SK-N-SH (cell line): Measurements from ENCODE around the gene IL17REL. TPM values are rescaled to one million over a fixed set of nuclear protein-coding genes. Genes with fewer than 3 reads are reported as not detected.

ENCODE experiments used
- CTCF ChIA-PET: fragments of 300-600, 350-600 bp; formaldehyde crosslinking; extraction: SDS; loops from one replicate; lab custom pipeline; 2021; lab: Yijun Ruan, JAX
- POLR2A ChIA-PET: fragments of 350-600 bp; sonication (Branson Sonifier 250); formaldehyde crosslinking; extraction: SDS; loops from one replicate; lab custom pipeline; 2020; ENCODE audit warnings: antibody characterized with exemption, inconsistent platforms; lab: Yijun Ruan, JAX
- DNase-seq: peaks from one replicate; pipeline ENCODE4 v3.0.0; 2012
- H2AFZ ChIP-seq: fragments of 200-600 bp; sonication (generic); 2 replicates; pipeline ENCODE4 v1.8.1; 2016; ENCODE audit warnings: antibody characterized with exemption, mild to moderate bottlenecking, low read depth
- H3F3A ChIP-seq: fragments of 200-600 bp; sonication (generic); replicated peaks from 2 replicates; pipeline ENCODE3; 2016; ENCODE audit warnings: antibody characterized with exemption, mild to moderate bottlenecking; ENCODE audit not compliant: insufficient read depth
- H3K27ac ChIP-seq, 2 experiments: fragments of 200-500 bp in 1 of 2; fragments of 200-600 bp in 1 of 2; sonication (Bioruptor generic) in 1 of 2; sonication (generic), shearing (Covaris generic) in 1 of 2; 2 replicates each; pipeline versions ENCODE4 v1.5.1 to v1.6.1; 2014 to 2016; ENCODE audit warnings: low read depth in 2 of 2, inconsistent platforms in 1 of 2, low read length in 1 of 2, mild to moderate bottlenecking in 1 of 2, mixed read lengths in 1 of 2
- H3K27me3 ChIP-seq: fragments of 200-600 bp; sonication (generic), shearing (Covaris generic); 2 replicates; pipeline ENCODE4 v1.6.1; 2016; ENCODE audit warnings: mixed run types; ENCODE audit not compliant: insufficient read depth
- H3K36me3 ChIP-seq, 2 experiments: fragments of 200-500 bp in 1 of 2; fragments of 200-600 bp in 1 of 2; sonication (Bioruptor generic) in 1 of 2; sonication (generic) in 1 of 2; replicated peaks in 1 of 2; 2 replicates each; pipeline versions ENCODE3 to v1.5.1; 2014 to 2016; ENCODE audit warnings: low read length in 1 of 2, mild to moderate bottlenecking in 1 of 2; ENCODE audit not compliant: insufficient read depth in 2 of 2, control insufficient read depth in 1 of 2
- H3K4me1 ChIP-seq, 2 experiments: fragments of 200-500 bp in 1 of 2; fragments of 200-600 bp in 1 of 2; sonication (Bioruptor generic) in 1 of 2; sonication (generic), shearing (Covaris generic) in 1 of 2; 2 replicates each; pipeline versions ENCODE4 v1.5.1 to v1.6.1; 2014 to 2016; ENCODE audit warnings: low read depth in 1 of 2, low read length in 1 of 2, mixed run types in 1 of 2; ENCODE audit not compliant: insufficient read depth in 2 of 2, control insufficient read depth in 1 of 2
- H3K4me2 ChIP-seq: fragments of 200-600 bp; sonication (generic), shearing (Covaris generic); 2 replicates; pipeline ENCODE4 v1.6.1; 2017; ENCODE audit warnings: mixed run types
- H3K4me3 ChIP-seq, 2 experiments: fragments of 200-500 bp in 1 of 2; fragments of 200-600 bp in 1 of 2; sonication (Bioruptor generic) in 1 of 2; sonication (generic), shearing (Covaris generic) in 1 of 2; 2 replicates each; pipeline versions ENCODE4 v1.5.1 to v1.8.1; 2014 to 2016; ENCODE audit warnings: low read depth in 2 of 2, inconsistent platforms in 1 of 2, low read length in 1 of 2, mild to moderate bottlenecking in 1 of 2, mixed read lengths in 1 of 2, moderate library complexity in 1 of 2
- H3K79me2 ChIP-seq: fragments of 200-600 bp; sonication (generic); 2 replicates; pipeline ENCODE4 v1.8.1; 2017; ENCODE audit warnings: mild to moderate bottlenecking; ENCODE audit not compliant: insufficient read depth
- H3K9ac ChIP-seq: fragments of 200-600 bp; sonication (generic); 2 replicates; pipeline ENCODE4 v1.6.1; 2017; ENCODE audit warnings: mixed run types
- H3K9me2 ChIP-seq: fragments of 200-600 bp; sonication (generic); 2 replicates; pipeline ENCODE4 v1.6.1; 2017; ENCODE audit warnings: mixed run types
- H3K9me3 ChIP-seq: fragments of 200-600 bp; sonication (generic); 2 replicates; pipeline ENCODE4 v1.6.1; 2017; ENCODE audit warnings: mixed run types, mild to moderate bottlenecking, moderate library complexity
- H4K20me1 ChIP-seq: fragments of 200-600 bp; sonication (generic); 2 replicates; pipeline ENCODE4 v1.6.1; 2017; ENCODE audit warnings: mild to moderate bottlenecking, mixed run types; ENCODE audit not compliant: insufficient read depth
- ELF1 ChIP-seq: IDR thresholded peaks from 2 replicates; pipeline ENCODE4 v1.4.0; 2012
- EP300 ChIP-seq, 2 experiments: IDR thresholded peaks; 2 replicates each; pipeline versions ENCODE4 v1.4.0 to v1.6.1; 2012; ENCODE audit warnings: borderline replicate concordance in 1 of 2, low read depth in 1 of 2, low read length in 1 of 2
- EZH2phosphoT487 ChIP-seq: fragments of 200-600 bp; sonication (generic); IDR thresholded peaks from 2 replicates; pipeline ENCODE4 v1.6.1; 2017; ENCODE audit warnings: low read depth, mixed run types, mild to moderate bottlenecking, antibody characterized with exemption, moderate library complexity, borderline replicate concordance
- FOSL2 ChIP-seq: IDR thresholded peaks from 2 replicates; pipeline ENCODE4 v1.4.0; 2012; ENCODE audit warnings: low read depth, mild to moderate bottlenecking, moderate library complexity, borderline replicate concordance
- GABPA ChIP-seq: IDR thresholded peaks from 2 replicates; pipeline ENCODE4 v1.4.0; 2012; ENCODE audit warnings: low read depth, mild to moderate bottlenecking
- IRF3 ChIP-seq: fragments of 150-350 bp; IDR thresholded peaks from 2 replicates; pipeline ENCODE4 v1.6.1; 2016; ENCODE audit warnings: mild to moderate bottlenecking, low read depth, low read length
- MXI1 ChIP-seq: IDR thresholded peaks from 2 replicates; pipeline ENCODE4 v1.6.1; 2012; ENCODE audit warnings: mild to moderate bottlenecking, low read depth, low read length, improper control_type of control experiment
- NFIC ChIP-seq: IDR thresholded peaks from 2 replicates; pipeline ENCODE4 v1.4.0; 2012; ENCODE audit warnings: borderline replicate concordance
- RFX5 ChIP-seq: IDR thresholded peaks from 2 replicates; pipeline ENCODE4 v1.6.1; 2012; ENCODE audit warnings: mild to moderate bottlenecking, improper control_type of control experiment, low read length
- SMC3 ChIP-seq: IDR thresholded peaks from 2 replicates; pipeline ENCODE4 v1.6.1; 2012; ENCODE audit warnings: low read depth, low read length, improper control_type of control experiment
- WGBS: methylation state at CpG from one replicate; pipeline ENCODE4 v1.1.6; 2017; ENCODE audit warnings: low lambda C conversion rate; 5-methylcytosine and 5-hydroxymethylcytosine counted together
- polyA plus RNA-seq, 3 experiments: library from polyadenylated mRNA; depleted of rRNA; stranded (reverse); fragments of >200 nt; gene quantifications; 2 replicates each; pipeline ENCODE4 v1.2.3, GENCODE V29; 2012
- TF ChIP-seq, protein P1 (sequence below): IDR thresholded peaks from 2 replicates; pipeline ENCODE4 v1.4.0; 2012; ENCODE audit warnings: low read depth, borderline replicate concordance
- TF ChIP-seq, protein P2 (sequence below): IDR thresholded peaks from 2 replicates; pipeline ENCODE4 v1.6.1; 2012; ENCODE audit warnings: mild to moderate bottlenecking, low read depth, low read length, moderate library complexity

Gene IL17REL
- polyA plus RNA-seq, 1 of the 3 experiments (the other 2 are of a cell fraction): not detected

DNA sequence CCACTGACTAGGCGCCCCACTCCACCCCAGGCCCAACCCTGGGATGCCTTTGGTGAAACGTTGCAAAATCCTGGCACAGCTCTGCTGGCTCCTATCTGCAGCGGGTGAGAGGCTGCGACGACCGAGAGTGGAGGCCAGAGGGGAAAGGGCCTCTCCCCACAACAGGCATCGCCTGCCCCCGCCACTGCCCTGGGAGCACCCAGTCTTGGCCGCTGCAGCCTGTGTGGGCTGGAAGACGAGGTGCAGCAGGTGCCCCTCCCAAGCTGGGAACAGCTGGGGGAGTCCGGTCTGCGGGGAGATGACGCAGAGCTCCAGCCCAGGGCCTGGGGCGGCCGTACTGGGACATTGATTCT is 56.2 kb downstream of the IL17REL start:
- 80% methylated on average over 9 of the region's 15 CpGs for WGBS
- H3K4me2 ChIP-seq: no peak overlapping the region
- no peaks in the 10 kb centered on the region for H3K9me3 ChIP-seq
- peaks cover 18 to 47% of the 10 kb centered on the region in 2 experiments; a peak in 3 of 4 replicates for H3K4me1 ChIP-seq
- TF ChIP-seq, protein P1, sequence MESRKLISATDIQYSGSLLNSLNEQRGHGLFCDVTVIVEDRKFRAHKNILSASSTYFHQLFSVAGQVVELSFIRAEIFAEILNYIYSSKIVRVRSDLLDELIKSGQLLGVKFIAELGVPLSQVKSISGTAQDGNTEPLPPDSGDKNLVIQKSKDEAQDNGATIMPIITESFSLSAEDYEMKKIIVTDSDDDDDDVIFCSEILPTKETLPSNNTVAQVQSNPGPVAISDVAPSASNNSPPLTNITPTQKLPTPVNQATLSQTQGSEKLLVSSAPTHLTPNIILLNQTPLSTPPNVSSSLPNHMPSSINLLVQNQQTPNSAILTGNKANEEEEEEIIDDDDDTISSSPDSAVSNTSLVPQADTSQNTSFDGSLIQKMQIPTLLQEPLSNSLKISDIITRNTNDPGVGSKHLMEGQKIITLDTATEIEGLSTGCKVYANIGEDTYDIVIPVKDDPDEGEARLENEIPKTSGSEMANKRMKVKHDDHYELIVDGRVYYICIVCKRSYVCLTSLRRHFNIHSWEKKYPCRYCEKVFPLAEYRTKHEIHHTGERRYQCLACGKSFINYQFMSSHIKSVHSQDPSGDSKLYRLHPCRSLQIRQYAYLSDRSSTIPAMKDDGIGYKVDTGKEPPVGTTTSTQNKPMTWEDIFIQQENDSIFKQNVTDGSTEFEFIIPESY: no peak
- TF ChIP-seq IRF3: no peak
- no peak for TF ChIP-seq EP300 (IDR thresholded peaks at IDR 0.05; ENCODE audit: borderline replicate concordance in 1 of 2, low read depth in 1 of 2, low read length in 1 of 2)
- no peak for TF ChIP-seq NFIC
- TF ChIP-seq SMC3: no peak
- no peak for TF ChIP-seq ELF1
- TF ChIP-seq, protein P2, sequence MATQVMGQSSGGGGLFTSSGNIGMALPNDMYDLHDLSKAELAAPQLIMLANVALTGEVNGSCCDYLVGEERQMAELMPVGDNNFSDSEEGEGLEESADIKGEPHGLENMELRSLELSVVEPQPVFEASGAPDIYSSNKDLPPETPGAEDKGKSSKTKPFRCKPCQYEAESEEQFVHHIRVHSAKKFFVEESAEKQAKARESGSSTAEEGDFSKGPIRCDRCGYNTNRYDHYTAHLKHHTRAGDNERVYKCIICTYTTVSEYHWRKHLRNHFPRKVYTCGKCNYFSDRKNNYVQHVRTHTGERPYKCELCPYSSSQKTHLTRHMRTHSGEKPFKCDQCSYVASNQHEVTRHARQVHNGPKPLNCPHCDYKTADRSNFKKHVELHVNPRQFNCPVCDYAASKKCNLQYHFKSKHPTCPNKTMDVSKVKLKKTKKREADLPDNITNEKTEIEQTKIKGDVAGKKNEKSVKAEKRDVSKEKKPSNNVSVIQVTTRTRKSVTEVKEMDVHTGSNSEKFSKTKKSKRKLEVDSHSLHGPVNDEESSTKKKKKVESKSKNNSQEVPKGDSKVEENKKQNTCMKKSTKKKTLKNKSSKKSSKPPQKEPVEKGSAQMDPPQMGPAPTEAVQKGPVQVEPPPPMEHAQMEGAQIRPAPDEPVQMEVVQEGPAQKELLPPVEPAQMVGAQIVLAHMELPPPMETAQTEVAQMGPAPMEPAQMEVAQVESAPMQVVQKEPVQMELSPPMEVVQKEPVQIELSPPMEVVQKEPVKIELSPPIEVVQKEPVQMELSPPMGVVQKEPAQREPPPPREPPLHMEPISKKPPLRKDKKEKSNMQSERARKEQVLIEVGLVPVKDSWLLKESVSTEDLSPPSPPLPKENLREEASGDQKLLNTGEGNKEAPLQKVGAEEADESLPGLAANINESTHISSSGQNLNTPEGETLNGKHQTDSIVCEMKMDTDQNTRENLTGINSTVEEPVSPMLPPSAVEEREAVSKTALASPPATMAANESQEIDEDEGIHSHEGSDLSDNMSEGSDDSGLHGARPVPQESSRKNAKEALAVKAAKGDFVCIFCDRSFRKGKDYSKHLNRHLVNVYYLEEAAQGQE: no peak
- TF ChIP-seq MXI1: no peak
- no peak for TF ChIP-seq EZH2phosphoT487
- no peak for TF ChIP-seq GABPA
- TF ChIP-seq RFX5: no peak
- no peak for TF ChIP-seq FOSL2
- H3K27me3 ChIP-seq: no peaks in the 10 kb centered on the region
- no peaks in the 10 kb centered on the region for H3K36me3 ChIP-seq
- peaks cover under 1% of the 10 kb centered on the region; the same call in 1 of the 2 replicates for H4K20me1 ChIP-seq
- H3K4me3 ChIP-seq: no peak overlapping the region
- no peaks in the 10 kb centered on the region for H3K9me2 ChIP-seq
- H3K79me2 ChIP-seq: peaks cover 4% of the 10 kb centered on the region; the same call in 1 of the 2 replicates
- H3F3A ChIP-seq: no peaks in the 10 kb centered on the region
- CTCF ChIA-PET: interaction anchor here (1.3 kb wide), 1 partner anchor 13 kb away, joined by 3 read pairs; no protein-coding TSS in a partner anchor
- no peak overlapping the region for H2AFZ ChIP-seq
- no peak overlapping the region for H3K27ac ChIP-seq
- no peak overlapping the region for H3K9ac ChIP-seq
- DNase-seq: no peak
- POLR2A ChIA-PET: no interaction called here
